ENCODE measurements around the gene TNFRSF11A.

Gene TNFRSF11A

DNA sequence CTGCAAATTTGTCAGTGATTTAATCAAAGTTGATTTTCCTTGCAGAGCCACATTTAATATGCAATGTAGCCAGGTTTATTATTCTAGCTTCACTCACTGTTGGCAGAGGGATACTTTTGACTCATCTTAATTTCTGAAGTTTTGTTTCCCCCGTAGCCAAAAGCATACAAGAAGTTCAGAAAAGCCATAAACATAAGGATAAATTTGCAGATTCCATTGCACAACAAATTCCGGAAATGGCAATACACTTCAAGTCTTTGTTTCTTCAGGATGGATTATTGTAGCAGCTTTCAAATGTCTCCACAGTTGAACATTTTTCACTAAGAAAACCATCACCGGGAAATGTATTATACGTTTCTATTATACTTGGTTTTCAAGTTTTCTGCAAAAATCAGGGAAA, 109.7 kb downstream of the TNFRSF11A start:
- H3K4me3 ChIP-seq (replicated peaks; ENCODE audit: low read depth, low read length) = no peak overlapping the region
- TF ChIP-seq, protein P1, sequence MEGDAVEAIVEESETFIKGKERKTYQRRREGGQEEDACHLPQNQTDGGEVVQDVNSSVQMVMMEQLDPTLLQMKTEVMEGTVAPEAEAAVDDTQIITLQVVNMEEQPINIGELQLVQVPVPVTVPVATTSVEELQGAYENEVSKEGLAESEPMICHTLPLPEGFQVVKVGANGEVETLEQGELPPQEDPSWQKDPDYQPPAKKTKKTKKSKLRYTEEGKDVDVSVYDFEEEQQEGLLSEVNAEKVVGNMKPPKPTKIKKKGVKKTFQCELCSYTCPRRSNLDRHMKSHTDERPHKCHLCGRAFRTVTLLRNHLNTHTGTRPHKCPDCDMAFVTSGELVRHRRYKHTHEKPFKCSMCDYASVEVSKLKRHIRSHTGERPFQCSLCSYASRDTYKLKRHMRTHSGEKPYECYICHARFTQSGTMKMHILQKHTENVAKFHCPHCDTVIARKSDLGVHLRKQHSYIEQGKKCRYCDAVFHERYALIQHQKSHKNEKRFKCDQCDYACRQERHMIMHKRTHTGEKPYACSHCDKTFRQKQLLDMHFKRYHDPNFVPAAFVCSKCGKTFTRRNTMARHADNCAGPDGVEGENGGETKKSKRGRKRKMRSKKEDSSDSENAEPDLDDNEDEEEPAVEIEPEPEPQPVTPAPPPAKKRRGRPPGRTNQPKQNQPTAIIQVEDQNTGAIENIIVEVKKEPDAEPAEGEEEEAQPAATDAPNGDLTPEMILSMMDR (IDR thresholded peaks at IDR 0.05; ENCODE audit: insufficient read depth, low read length, poor library complexity, severe bottlenecking) = no peak
- no peaks in the 10 kb centered on the region for H3K36me3 ChIP-seq (ENCODE audit: control insufficient read depth, insufficient read depth, low read length)
- no peaks in the 10 kb centered on the region; the same call in 1 of the 2 replicates for H3K27me3 ChIP-seq (replicated peaks; ENCODE audit: control insufficient read depth, insufficient read depth, low read length)
- no peak for DNase-seq (ENCODE audit: extremely low read depth, insufficient read length)

DNA sequence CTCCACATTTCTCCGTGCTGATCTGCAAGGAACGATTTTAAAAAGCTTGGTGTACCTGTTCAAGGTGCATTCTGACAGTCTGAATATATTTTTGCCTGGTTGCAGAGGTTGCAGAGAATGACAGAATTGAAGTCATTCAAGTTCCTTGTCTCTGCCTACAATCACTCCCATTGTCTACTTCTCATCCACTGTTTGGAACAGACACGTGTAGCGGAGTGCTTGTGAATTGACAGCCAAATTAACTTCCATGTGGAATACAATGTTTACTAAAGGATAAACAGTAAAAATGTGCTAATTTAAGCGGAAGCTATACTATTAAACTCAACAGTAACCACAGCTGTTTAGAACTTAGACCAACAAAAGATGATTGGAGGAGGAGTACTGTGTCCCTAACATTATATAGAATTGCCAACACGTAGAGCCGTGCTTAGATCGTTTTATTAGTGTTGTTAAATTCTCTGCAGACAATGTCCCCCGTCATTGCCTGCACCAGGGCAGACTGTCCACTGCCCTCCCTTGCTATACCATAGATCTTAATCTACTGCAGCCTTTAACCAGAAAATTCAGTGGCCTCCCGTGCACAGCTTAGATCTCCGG, 110.4 kb downstream of the TNFRSF11A start:
- Histone ChIP-seq H3K4me3 (replicated peaks; ENCODE audit: low read depth, low read length) (no peak overlapping the region), H3K27me3 (replicated peaks; ENCODE audit: control insufficient read depth, insufficient read depth, low read length) (no peaks in the 10 kb centered on the region; the same call in 1 of the 2 replicates), H3K36me3 (ENCODE audit: control insufficient read depth, insufficient read depth, low read length) (no peaks in the 10 kb centered on the region)
- TF ChIP-seq, protein P1 (IDR thresholded peaks at IDR 0.05; ENCODE audit: insufficient read depth, low read length, poor library complexity, severe bottlenecking) = no peak
- no peak for DNase-seq (ENCODE audit: extremely low read depth, insufficient read length)

DNA sequence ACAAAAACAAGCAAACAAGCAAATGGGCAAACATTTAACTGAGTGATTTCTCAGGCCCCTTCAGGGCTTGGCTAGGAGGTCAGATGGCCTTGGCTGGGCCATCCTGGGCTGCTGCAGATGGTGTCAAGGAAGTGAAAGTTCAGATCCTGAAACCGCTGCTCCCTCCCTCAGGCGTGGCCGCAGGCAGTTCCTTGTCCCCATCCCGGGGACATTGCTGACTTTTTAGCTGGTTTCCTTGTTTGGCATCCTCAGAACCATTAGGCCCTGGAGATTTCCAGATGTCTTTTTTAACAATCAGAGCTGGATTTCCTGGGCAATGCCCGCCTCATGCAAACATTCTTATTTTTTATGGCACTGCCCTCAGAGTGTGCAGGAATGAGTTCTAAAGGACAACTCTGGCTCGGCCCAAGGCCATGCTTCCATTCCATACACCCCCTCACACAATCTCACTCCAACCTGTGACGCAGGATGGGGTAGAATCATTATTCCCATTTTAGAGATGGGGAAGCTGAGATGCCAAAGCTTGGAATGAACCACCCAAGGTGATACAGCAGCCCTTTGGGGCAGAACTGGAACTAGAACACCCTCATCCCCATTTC, 111.6 kb downstream of the TNFRSF11A start:
- TF ChIP-seq, protein P1 (IDR thresholded peaks at IDR 0.05; ENCODE audit: insufficient read depth, low read length, poor library complexity, severe bottlenecking) = no peak
- no peaks in the 10 kb centered on the region for H3K36me3 ChIP-seq (ENCODE audit: control insufficient read depth, insufficient read depth, low read length)
- DNase-seq (ENCODE audit: extremely low read depth, insufficient read length) = no peak
- H3K4me3 ChIP-seq (replicated peaks; ENCODE audit: low read depth, low read length) = no peak overlapping the region
- H3K27me3 ChIP-seq (replicated peaks; ENCODE audit: control insufficient read depth, insufficient read depth, low read length) = no peaks in the 10 kb centered on the region; the same call in 1 of the 2 replicates

DNA sequence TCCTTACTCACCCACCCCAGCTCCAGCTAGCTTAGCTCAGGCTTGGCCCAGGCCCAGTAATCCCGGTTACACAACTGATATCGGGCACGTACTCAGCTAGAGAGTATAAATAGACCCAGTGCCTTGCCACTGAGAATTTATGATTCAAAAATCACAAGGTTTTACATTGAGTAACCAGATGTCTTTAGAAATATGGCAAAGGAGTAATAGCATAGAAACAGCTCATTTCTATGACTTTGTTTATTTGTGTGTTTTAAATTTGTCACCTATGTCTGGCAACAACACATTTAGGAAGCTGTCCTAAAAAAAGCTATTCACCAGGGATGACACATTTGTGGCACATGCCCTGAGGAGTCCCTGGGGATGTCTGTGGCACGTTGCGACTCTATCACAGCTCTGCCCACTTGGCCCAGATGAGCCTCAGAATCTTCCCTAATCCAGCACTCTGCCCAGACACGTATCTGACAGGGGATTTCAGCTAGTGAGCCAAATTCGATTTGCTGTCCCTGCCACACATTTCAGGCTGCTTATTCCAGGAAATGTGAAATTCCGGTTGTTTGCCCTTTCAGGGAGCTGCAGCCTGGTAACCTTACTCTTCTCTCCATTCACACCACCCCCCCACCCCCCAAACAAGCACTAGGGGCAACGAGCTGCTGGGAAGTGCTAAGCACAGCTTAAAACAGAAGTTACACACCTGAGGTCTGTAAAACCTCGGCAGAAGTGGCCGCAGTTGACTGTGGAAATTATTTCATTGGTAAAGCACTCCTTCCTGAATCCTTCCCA, 112.3 kb downstream of the TNFRSF11A start:
- H3K27me3 ChIP-seq (replicated peaks; ENCODE audit: control insufficient read depth, insufficient read depth, low read length) = no peaks in the 10 kb centered on the region; the same call in 1 of the 2 replicates
- DNase-seq (ENCODE audit: extremely low read depth, insufficient read length) = no peak
- H3K4me3 ChIP-seq (replicated peaks; ENCODE audit: low read depth, low read length) = no peak overlapping the region
- TF ChIP-seq, protein P1 (IDR thresholded peaks at IDR 0.05; ENCODE audit: insufficient read depth, low read length, poor library complexity, severe bottlenecking) = no peak
- no peaks in the 10 kb centered on the region for H3K36me3 ChIP-seq (ENCODE audit: control insufficient read depth, insufficient read depth, low read length)

DNA sequence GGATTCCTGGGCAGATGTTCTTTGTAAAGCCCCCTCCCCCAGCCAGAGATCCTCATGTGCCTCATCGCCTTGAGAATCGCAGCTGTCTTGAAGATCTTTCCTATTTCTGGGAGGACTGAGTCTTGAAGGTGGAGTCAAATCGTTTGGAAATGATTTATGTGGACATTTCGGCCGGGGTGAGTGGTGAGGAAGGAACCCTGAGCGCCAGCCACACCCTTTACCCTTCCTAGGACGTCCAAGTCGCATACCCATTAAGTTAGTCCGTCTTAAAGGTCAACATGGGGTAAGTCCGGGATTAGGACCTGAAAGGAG, 112.9 kb downstream of the TNFRSF11A start:
- Histone ChIP-seq H3K4me3 (replicated peaks; ENCODE audit: low read depth, low read length) (no peak overlapping the region), H3K36me3 (ENCODE audit: control insufficient read depth, insufficient read depth, low read length) (no peaks in the 10 kb centered on the region), H3K27me3 (replicated peaks; ENCODE audit: control insufficient read depth, insufficient read depth, low read length) (no peaks in the 10 kb centered on the region; the same call in 1 of the 2 replicates)
- no peak for DNase-seq (ENCODE audit: extremely low read depth, insufficient read length)
- TF ChIP-seq, protein P1 (IDR thresholded peaks at IDR 0.05; ENCODE audit: insufficient read depth, low read length, poor library complexity, severe bottlenecking) = no peak

Measured in GM06990 (cell line).